Lower leg skin (tissue), 4 donors: ENCODE results near the gene CDADC1. TPM values are rescaled to one million over a fixed set of nuclear protein-coding genes. Genes with fewer than 3 reads are reported as not detected.

Experiments used
- DNase-seq, 2 donors: peaks; one replicate each; pipeline ENCODE4 v3.0.0-alpha.2; 2019; ENCODE audit warnings: low spot score in 2 of 2
- H3K4me3 ChIP-seq: fragments of 200-600 bp; sonication (generic); 2 replicates; pipeline ENCODE4 v1.5.1; 2017; ENCODE audit warnings: mild to moderate bottlenecking, low read depth; ENCODE audit not compliant: poor library complexity, severe bottlenecking
- POLR2A ChIP-seq, 2 donors: fragments of 450-650 bp; IDR thresholded peaks; one replicate each; pipeline ENCODE4 v1.6.1; 2016 to 2017; ENCODE audit warnings: antibody characterized with exemption in 2 of 2, mild to moderate bottlenecking in 1 of 2, moderate library complexity in 1 of 2
- WGBS, 2 donors: methylation state at CpG; one replicate each; pipeline ENCODE4 v1.1.5; 2018; 5-methylcytosine and 5-hydroxymethylcytosine counted together
- intact Hi-C: fragments of 100-400 bp; cut with DNase I; formaldehyde crosslinking; loops from one replicate; pipeline ENCODE4 v1.15.0; 2023; ENCODE audit warnings: low total_unique reads
- total RNA-seq, 4 donors: library from RNA; depleted of rRNA; stranded (reverse); fragments of >200 nt; gene quantifications; one replicate each; pipeline ENCODE4 v1.1.0, GENCODE V29; 2016
- TF ChIP-seq, protein P1 (sequence below), 3 donors: fragments of 450-650 bp; IDR thresholded peaks; one replicate each; pipeline ENCODE4 v1.5.1; 2016; ENCODE audit warnings: antibody characterized with exemption in 3 of 3, mild to moderate bottlenecking in 3 of 3, moderate library complexity in 2 of 3

Gene CDADC1
- total RNA-seq, 4 donors from 2014 or later = 0.84 to 7.2 (median 1.9) TPM

DNA sequence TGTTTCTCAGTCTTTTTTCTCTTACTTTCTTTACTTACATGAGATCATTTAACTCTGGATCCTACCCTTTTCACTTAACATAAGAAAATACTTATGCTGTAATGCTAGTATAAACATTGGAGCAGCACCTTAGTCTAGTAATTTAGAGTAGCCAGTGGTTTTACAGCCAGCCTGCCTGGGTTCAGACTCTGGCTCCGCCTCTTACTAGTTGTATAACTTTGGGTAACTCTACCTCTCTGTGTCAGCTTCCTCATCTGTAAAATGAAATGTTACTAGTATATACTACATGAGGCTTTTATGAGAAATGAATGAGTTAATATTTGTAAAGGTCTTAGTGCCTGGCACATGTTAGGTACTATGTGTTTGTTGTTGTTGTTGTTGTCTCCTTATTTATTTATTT is 5.6 kb downstream of the CDADC1 start:
- no peak overlapping the region for H3K4me3 ChIP-seq
- WGBS, 2 donors = 90 to 96% methylated on average over 1 of the region's 1 CpG
- intact Hi-C loops = no loop called here
- DNase-seq = no peak
- TF ChIP-seq, protein P1, sequence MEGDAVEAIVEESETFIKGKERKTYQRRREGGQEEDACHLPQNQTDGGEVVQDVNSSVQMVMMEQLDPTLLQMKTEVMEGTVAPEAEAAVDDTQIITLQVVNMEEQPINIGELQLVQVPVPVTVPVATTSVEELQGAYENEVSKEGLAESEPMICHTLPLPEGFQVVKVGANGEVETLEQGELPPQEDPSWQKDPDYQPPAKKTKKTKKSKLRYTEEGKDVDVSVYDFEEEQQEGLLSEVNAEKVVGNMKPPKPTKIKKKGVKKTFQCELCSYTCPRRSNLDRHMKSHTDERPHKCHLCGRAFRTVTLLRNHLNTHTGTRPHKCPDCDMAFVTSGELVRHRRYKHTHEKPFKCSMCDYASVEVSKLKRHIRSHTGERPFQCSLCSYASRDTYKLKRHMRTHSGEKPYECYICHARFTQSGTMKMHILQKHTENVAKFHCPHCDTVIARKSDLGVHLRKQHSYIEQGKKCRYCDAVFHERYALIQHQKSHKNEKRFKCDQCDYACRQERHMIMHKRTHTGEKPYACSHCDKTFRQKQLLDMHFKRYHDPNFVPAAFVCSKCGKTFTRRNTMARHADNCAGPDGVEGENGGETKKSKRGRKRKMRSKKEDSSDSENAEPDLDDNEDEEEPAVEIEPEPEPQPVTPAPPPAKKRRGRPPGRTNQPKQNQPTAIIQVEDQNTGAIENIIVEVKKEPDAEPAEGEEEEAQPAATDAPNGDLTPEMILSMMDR (IDR thresholded peaks at IDR 0.05) = no peak
- no peak for TF ChIP-seq POLR2A (IDR thresholded peaks at IDR 0.05)

DNA sequence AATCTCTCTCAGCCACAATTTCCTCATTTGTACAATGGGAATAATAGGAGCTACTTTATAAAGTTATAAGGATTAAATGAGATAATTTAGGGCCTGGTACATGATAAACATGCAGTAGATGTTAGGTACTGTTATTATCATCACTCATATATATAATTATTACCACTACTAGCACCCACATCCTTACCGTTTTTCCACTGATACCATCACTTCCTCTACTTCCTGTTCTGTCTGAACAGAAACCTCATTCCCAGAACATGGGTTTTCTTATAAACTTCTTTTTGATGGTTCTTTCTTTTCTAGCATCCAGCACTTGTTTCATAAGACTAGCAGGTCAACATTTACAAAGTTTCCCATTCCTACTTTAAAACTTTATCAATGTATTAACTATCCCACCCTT is 6.3 kb downstream of the CDADC1 start:
- intact Hi-C loops = no loop called here
- no peak overlapping the region for H3K4me3 ChIP-seq
- no peak for DNase-seq
- 61 to 70% methylated on average over 1 of the region's 1 CpG for WGBS, 2 donors
- TF ChIP-seq, protein P1 (IDR thresholded peaks at IDR 0.05) = no peak
- TF ChIP-seq POLR2A (IDR thresholded peaks at IDR 0.05) = no peak

DNA sequence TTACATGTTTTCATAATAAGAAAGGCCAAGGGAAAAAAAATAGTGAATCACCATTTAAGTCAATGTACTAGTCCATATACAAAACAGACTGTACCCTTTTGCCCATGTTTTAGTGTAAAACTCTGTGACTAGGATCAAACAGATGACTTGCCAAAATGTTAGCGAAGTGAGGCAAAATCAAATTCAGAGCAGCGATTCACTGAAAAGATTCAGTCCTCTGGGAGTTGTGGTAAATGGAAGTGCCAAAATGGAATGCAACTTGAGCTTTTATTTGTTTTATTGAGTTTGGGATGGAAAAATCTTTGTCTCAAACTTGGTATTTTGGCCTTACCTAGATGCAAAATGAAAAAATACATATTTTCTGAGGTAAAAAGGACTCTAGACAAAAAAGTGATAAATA is 9.1 kb downstream of the CDADC1 start:
- H3K4me3 ChIP-seq = no peak overlapping the region
- intact Hi-C loops = no loop called here
- TF ChIP-seq, protein P1 (IDR thresholded peaks at IDR 0.05) = no peak
- TF ChIP-seq POLR2A (IDR thresholded peaks at IDR 0.05) = no peak
- no peak for DNase-seq
- WGBS, 2 donors = 60 to 75% methylated on average over 2 of the region's 2 CpGs

DNA sequence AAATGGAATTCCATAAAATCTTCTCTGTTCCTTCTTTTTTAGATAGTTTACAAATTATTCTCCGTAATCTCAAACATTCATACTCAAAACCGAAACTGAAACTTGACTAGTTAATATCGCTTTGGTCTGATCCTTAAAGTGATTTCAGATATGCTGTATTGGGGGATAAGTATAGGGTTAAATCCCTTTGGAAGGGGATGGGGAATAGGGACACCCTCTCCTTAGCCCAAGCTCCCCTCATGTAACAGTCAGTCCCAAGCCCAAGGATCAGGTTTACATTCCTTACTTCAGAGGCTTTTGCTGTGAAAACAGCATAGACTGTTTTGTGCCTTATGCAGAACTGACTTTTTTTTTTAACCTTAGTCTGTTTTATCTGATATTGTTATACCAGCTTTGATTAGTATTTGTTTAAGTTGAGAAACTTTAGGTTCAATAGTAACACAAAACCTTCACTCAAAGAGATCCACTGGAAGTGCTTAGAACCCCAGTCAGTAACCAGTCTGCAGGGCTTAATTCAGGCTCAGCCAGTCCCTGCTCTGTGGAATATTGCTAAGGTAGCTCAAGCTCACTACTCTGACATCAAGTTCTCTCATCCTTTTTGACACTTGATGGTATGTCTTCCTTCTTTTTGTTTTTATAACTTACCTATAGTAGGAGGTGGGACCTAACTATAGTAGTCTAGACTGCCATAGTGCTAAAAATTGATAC is 10.5 kb downstream of the CDADC1 start:
- TF ChIP-seq, protein P1 (IDR thresholded peaks at IDR 0.05) = no peak
- no peak for TF ChIP-seq POLR2A (IDR thresholded peaks at IDR 0.05)
- intact Hi-C loops = no loop called here
- WGBS, 2 donors = 74 to 89% methylated on average over 3 of the region's 3 CpGs
- no peak for DNase-seq
- H3K4me3 ChIP-seq = no peak overlapping the region

DNA sequence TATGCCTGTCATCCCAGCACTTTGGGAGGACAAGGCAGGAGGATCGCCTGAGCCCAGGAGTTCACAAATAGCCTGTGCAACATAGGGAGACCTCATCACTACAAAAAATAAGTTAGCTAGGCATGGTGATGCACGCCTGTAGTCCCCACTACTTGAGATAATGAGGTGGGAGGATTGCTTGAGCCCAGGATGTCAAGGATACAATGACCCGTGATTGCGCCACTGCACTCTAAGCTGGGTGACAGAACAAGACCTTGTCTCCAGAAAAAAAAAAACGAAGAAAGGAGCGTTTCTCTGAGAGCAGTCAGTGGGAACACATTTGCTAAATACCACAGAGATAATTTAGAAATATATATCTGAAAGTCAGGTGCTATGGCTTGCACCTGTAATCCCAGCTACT is 11.9 kb downstream of the CDADC1 start:
- no peak overlapping the region for H3K4me3 ChIP-seq
- DNase-seq = no peak
- WGBS, 2 donors = 94 to 97% methylated on average over 6 of the region's 6 CpGs
- intact Hi-C loops = no loop called here
- TF ChIP-seq, protein P1 (IDR thresholded peaks at IDR 0.05) = no peak

DNA sequence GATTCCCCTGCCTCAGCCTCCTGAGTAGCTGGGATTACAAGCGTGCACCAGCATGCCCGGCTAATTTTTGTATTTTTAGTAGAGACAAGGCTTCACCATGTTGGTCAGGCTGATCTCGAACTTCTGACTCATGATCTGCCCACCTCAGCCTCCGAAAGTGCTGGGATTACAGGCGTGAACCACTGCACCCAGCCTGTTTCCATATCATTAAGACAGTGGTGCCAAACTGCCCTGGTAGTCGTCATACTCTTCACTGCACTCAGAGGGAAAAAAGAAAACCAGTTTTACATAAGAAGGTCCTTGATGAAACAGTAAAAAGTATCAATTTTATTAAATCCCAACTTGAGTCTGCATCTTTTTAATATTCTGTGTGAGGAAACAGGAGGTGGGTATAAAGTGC is 14.9 kb downstream of the CDADC1 start:
- no peak for DNase-seq
- 93% methylated on average over 6 of the region's 6 CpGs for WGBS, 2 donors
- TF ChIP-seq, protein P1 (IDR thresholded peaks at IDR 0.05) = no peak
- no peak for TF ChIP-seq POLR2A (IDR thresholded peaks at IDR 0.05)
- intact Hi-C loops = no loop called here
- H3K4me3 ChIP-seq = no peak overlapping the region
